ENCODE measurements around the gene SAP130. TPM values are rescaled to one million over a fixed set of nuclear protein-coding genes. Genes with fewer than 3 reads are reported as not detected.

Gene SAP130
- total and polyA plus RNA-seq, 2 of the 8 experiments (the other 6 are each of a cell fraction or from before 2014, with no cell fraction given) = 51.4 to 54.3 TPM

DNA sequence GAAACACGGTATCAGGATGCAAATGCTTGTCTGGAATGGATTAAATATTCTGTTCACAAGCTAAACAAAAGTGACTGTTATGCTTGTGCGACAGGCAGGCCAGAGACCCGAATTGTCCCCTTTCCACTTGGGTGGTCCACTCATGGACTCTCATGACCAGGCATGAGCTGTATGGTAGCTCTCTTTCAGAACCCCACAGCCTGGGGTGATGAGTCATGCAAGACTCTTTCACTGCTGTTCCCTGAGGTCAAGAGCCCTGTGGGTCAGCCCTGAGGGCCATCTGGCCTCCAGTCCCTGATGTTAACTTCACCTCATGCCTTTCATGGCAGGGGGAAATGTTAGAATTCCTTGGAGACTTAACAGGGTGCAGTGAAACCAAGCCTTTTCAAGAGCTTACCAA, 13.7 kb upstream of the SAP130 start (continued):
- TF ChIP-seq POLR2AphosphoS5 (IDR thresholded peaks at IDR 0.05; ENCODE audit: low read depth, low read length) (no peak), NANOG (IDR thresholded peaks at IDR 0.05; ENCODE audit: insufficient read depth, low read depth, low read length, poor library complexity, severe bottlenecking) (no peak), SP2 (IDR thresholded peaks at IDR 0.05; ENCODE audit: low read length) (no peak)
- TF ChIP-seq, protein P1, sequence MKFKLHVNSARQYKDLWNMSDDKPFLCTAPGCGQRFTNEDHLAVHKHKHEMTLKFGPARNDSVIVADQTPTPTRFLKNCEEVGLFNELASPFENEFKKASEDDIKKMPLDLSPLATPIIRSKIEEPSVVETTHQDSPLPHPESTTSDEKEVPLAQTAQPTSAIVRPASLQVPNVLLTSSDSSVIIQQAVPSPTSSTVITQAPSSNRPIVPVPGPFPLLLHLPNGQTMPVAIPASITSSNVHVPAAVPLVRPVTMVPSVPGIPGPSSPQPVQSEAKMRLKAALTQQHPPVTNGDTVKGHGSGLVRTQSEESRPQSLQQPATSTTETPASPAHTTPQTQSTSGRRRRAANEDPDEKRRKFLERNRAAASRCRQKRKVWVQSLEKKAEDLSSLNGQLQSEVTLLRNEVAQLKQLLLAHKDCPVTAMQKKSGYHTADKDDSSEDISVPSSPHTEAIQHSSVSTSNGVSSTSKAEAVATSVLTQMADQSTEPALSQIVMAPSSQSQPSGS (IDR thresholded peaks at IDR 0.05; ENCODE audit: low read length) = no peak

Data from H1 (cell line).